OCI-LY7 (cell line): ENCODE results near the gene SNRPD3. TPM values are rescaled to one million over a fixed set of nuclear protein-coding genes. Genes with fewer than 3 reads are reported as not detected.

Source experiments
- BruUV-seq: library from RNA; stranded (reverse); fragments of 400-500 nt; replicated peaks from 2 replicates; lab custom pipeline; 2021; lab: Mats Ljungman, UMichigan
- CTCF ChIA-PET: fragments of 300-600 bp; sonication (Branson Sonifier 250); formaldehyde crosslinking; loops from one replicate; lab custom pipeline; 2022; ENCODE audit warnings: antibody characterized with exemption; ENCODE audit not compliant: unreplicated experiment; lab: Charles Lee
- POLR2A ChIA-PET: fragments of 300-600 bp; sonication (Branson Sonifier 250); formaldehyde crosslinking; loops from one replicate; lab custom pipeline; 2022; ENCODE audit warnings: antibody characterized with exemption; lab: Charles Lee
- DNase-seq: peaks from one replicate; pipeline ENCODE4 v3.0.0-alpha.2; 2015; ENCODE audit warnings: low spot score
- H2AFZ ChIP-seq: fragments of 200-600 bp; sonication (generic), shearing (Covaris generic); 2 replicates; pipeline ENCODE4 v1.6.1; 2014; ENCODE audit warnings: mild to moderate bottlenecking, antibody characterized with exemption, low read length, moderate library complexity
- H3K27ac ChIP-seq: fragments of 200-600 bp; sonication (generic); 2 replicates; pipeline ENCODE4 v1.5.1; 2014; ENCODE audit warnings: mixed run types, low read depth, mild to moderate bottlenecking, moderate library complexity, low read length, inconsistent platforms; ENCODE audit not compliant: poor library complexity, severe bottlenecking
- H3K36me3 ChIP-seq: fragments of 200-600 bp; sonication (generic); 2 replicates; pipeline ENCODE4 v1.6.1; 2014; ENCODE audit warnings: mild to moderate bottlenecking, antibody characterized with exemption, low read length, moderate library complexity, mixed read lengths; ENCODE audit not compliant: insufficient read depth
- H3K4me1 ChIP-seq: fragments of 200-600 bp; sonication (generic); 2 replicates; pipeline ENCODE4 v1.5.1; 2014; ENCODE audit warnings: mild to moderate bottlenecking, low read length; ENCODE audit not compliant: insufficient read depth, poor library complexity, severe bottlenecking
- H3K4me2 ChIP-seq: fragments of 200-600 bp; sonication (generic); 2 replicates; pipeline ENCODE4 v1.6.1; 2014; ENCODE audit warnings: mild to moderate bottlenecking, low read length
- H3K4me3 ChIP-seq: fragments of 200-600 bp; sonication (generic); 2 replicates; pipeline ENCODE4 v1.5.1; 2014; ENCODE audit warnings: mild to moderate bottlenecking, low read depth, low read length; ENCODE audit not compliant: poor library complexity, severe bottlenecking
- H3K79me2 ChIP-seq: fragments of 200-600 bp; sonication (generic); 2 replicates; pipeline ENCODE4 v1.6.1; 2016; ENCODE audit warnings: low read depth, mild to moderate bottlenecking, low read length, moderate library complexity, mixed read lengths; ENCODE audit not compliant: insufficient read depth
- H3K9me2 ChIP-seq: fragments of 200-600 bp; sonication (generic); 2 replicates; pipeline ENCODE4 v1.6.1; 2016; ENCODE audit warnings: mild to moderate bottlenecking, low read length, mixed read lengths; ENCODE audit not compliant: insufficient read depth
- H3K9me3 ChIP-seq: fragments of 200-600 bp; sonication (generic); 2 replicates; pipeline ENCODE4 v1.6.1; 2014; ENCODE audit warnings: mild to moderate bottlenecking, mixed run types, low read length, mixed read lengths
- H4K20me1 ChIP-seq: fragments of 200-600 bp; sonication (generic); 2 replicates; pipeline ENCODE4 v1.6.1; 2014; ENCODE audit warnings: mild to moderate bottlenecking, antibody characterized with exemption, low read length, moderate library complexity, mixed read lengths; ENCODE audit not compliant: insufficient read depth
- EZH2phosphoT487 ChIP-seq: fragments of 200-600 bp; sonication (generic); IDR thresholded peaks from 2 replicates; pipeline ENCODE4 v1.6.1; 2018; ENCODE audit warnings: low read depth, borderline replicate concordance, mild to moderate bottlenecking, mixed run types, antibody characterized with exemption, low read length, moderate library complexity, mixed read lengths
- intact Hi-C: fragments of 100-400 bp; cut with micrococcal nuclease; formaldehyde crosslinking; loops from one replicate; pipeline ENCODE4 v1.10.0; 2022; ENCODE audit not compliant: unreplicated experiment
- total RNA-seq, 2 experiments: library from RNA; depleted of rRNA in 1 of 2; stranded (reverse); fragments of >200 nt in 1 of 2; shearing (Covaris generic) in 1 of 2; gene quantifications; 2 replicates each; pipeline ENCODE4 v1.2.3, GENCODE V29; 2014 to 2022
- TF ChIP-seq, protein P1 (sequence below): fragments of 200-600 bp; sonication (generic); conservative IDR thresholded peaks from 2 replicates; pipeline ENCODE4 v1.5.1; 2014; ENCODE audit warnings: mild to moderate bottlenecking, antibody characterized with exemption, low read length, moderate library complexity, mixed read lengths

Gene SNRPD3
- total RNA-seq, 2 experiments from 2014 or later, result 166 to 264 TPM

DNA sequence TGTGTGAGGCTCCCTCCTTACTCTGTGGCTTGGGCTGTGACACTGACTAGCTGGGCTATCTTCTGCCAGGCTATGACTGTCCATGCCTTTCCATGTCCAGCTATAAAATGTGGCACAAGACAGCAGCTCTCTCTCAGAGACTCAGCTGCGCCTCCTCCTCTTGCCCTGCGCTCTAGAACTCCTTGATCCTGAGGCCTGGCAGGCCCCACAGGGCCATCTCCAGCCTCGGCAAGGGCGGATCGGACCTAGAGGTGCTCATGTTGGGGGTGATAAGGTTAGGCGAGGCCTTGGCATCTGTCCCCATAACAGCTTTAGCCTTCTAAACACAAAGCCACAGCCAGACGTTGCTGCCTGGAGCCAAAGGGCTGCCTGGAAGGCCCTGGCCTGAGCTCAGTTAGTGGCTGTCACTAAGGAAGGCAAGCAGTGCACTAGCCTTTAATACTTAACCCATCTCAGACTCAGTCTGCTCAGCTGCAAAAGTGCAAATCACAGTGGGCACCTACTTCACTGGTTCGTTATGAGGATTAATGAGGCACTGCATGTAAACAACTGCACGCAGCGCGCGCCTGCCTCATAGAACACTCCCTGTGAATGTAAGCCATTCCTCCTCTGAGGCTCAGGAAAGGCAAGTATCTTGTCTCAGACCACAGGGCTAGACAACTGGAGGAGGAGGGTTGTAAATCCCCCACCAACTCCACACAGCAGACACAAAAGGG lies 2.0 kb upstream of the SNRPD3 start:
- intact Hi-C loops, result no loop called here
- Histone ChIP-seq H3K4me2 (peak overlapping the region; percentile 80), H3K9me3 (no peaks in the 10 kb centered on the region), H3K4me3 (peak overlapping the region; percentile 96), H3K36me3 (peaks cover 50% of the 10 kb centered on the region), H3K9me2 (no peaks in the 10 kb centered on the region), H3K4me1 (peaks cover 53% of the 10 kb centered on the region), H4K20me1 (peaks cover 24% of the 10 kb centered on the region), H3K27ac (peak overlapping the region; percentile 76), H2AFZ (no peak overlapping the region), H3K79me2 (peaks cover 62% of the 10 kb centered on the region)
- POLR2A ChIA-PET, result interaction anchor here (0.6 to 1.9 kb wide), 3 partner anchors 22 to 124 kb away, joined by 3 to 7 read pairs (median 3); no protein-coding TSS in a partner anchor
- no TSS peak for BruUV-seq
- TF ChIP-seq, protein P1, sequence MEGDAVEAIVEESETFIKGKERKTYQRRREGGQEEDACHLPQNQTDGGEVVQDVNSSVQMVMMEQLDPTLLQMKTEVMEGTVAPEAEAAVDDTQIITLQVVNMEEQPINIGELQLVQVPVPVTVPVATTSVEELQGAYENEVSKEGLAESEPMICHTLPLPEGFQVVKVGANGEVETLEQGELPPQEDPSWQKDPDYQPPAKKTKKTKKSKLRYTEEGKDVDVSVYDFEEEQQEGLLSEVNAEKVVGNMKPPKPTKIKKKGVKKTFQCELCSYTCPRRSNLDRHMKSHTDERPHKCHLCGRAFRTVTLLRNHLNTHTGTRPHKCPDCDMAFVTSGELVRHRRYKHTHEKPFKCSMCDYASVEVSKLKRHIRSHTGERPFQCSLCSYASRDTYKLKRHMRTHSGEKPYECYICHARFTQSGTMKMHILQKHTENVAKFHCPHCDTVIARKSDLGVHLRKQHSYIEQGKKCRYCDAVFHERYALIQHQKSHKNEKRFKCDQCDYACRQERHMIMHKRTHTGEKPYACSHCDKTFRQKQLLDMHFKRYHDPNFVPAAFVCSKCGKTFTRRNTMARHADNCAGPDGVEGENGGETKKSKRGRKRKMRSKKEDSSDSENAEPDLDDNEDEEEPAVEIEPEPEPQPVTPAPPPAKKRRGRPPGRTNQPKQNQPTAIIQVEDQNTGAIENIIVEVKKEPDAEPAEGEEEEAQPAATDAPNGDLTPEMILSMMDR, result no peak
- TF ChIP-seq EZH2phosphoT487, result no peak
- DNase-seq, result peak; percentile 29
- CTCF ChIA-PET, result no interaction called here

DNA sequence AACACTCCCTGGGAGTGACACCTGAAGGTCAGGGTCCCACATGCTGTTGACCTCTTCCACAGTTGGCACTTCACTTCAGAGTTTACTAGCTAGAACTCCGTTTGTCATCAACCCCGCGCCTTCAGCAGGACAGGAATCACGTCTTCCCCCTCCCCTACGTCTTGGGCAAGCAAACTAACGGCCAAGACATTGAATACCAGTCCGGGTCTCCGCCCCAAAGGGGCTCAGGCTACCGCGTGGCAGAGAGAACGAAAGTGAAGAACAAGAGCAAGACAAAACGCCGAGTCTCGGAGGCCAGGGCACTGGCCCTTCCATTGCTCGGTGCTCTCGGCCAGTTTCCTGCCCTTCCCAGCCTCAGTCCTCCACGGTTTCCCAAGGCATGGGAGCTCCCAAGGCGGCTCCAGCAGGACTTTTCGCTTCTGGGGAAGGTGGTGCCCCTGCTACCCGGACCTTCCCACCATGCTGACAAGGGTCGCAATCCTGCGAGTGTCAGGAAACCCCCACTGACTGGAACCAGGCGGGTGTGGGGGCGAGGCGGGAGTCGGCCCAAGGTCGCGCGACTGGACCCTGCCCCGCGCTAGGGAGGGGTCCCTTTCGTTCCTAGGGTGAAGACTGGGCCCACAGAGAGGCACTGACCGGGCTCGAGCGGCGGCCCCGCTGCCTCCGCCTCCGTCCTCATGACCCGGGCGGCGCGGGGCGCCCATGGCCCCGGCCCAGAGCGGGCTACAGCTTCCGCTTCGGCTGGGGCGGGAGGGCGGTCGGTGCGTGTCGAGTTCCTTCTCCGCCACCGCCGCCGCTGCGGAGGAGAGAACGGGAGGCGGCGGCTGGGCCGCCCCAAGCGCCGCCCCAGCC lies 1.3 kb upstream of the SNRPD3 start, which contains the start of gene GUCD1:
GUCD1 (minus strand) TSS at position 826 of the 852 bp plus-strand sequence; CDS start at position 679, 147 bp downstream.
- no TSS peak for BruUV-seq
- POLR2A ChIA-PET, result interaction anchor here (0.6 to 1.6 kb wide), 5 partner anchors 21 to 109 kb away, joined by 3 to 7 read pairs (median 3); no protein-coding TSS in a partner anchor
- peaks cover 61% of the 10 kb centered on the region for H3K4me1 ChIP-seq
- CTCF ChIA-PET, result no interaction called here
- peak; percentile 50 for DNase-seq
- no peaks in the 10 kb centered on the region for H3K9me2 ChIP-seq
- peak within 1 kb of the TSS; percentile 96 for H3K4me3 ChIP-seq
- peak within 1 kb of the TSS; percentile 96 for H3K4me2 ChIP-seq
- H2AFZ ChIP-seq, result peak within 1 kb of the TSS; percentile 79; the same call in 1 of the 2 replicates
- intact Hi-C loops, result loop anchor here (1.0 kb wide), 1 partner anchor 120 kb away; no protein-coding TSS in a partner anchor
- peaks cover 70% of the 10 kb centered on the region for H3K79me2 ChIP-seq
- no peaks in the 10 kb centered on the region for H3K9me3 ChIP-seq
- peaks cover 57% of the 10 kb centered on the region for H3K36me3 ChIP-seq
- peaks cover 30% of the 10 kb centered on the region for H4K20me1 ChIP-seq
- TF ChIP-seq, protein P1, result no peak
- no peak for TF ChIP-seq EZH2phosphoT487
- H3K27ac ChIP-seq, result peak within 1 kb of the TSS; percentile 87
